ENCODE measurements around the gene POLR2J3.
"Not testable (repeated sequence)": the region's sequence is repeated elsewhere in the genome, so short reads cannot be mapped to it uniquely, and the experiment has no call there.

- not testable (repeated sequence) for TF ChIP-seq CTCF (IDR thresholded peaks at IDR 0.05; ENCODE audit: insufficient read depth, low read depth, low read length); EZH2 (IDR thresholded peaks at IDR 0.05; ENCODE audit: insufficient read depth, low read length)
These were observed 44.3 kb downstream of the POLR2J3 start for GRCh38 chr7:102527822-102528793.

Data from astrocyte (in vitro differentiated cells and primary cell).